ES-I3 (cell line): ENCODE data around the gene FUT1.

ENCODE experiments used
- H3K36me3 ChIP-seq: 2 replicates; pipeline ENCODE4 v1.6.1; 2013; ENCODE audit warnings: mild to moderate bottlenecking, low read length, control low read depth, moderate library complexity; ENCODE audit not compliant: insufficient read depth
- H3K4me1 ChIP-seq: 2 replicates; pipeline ENCODE4 v1.6.1; 2013; ENCODE audit warnings: mild to moderate bottlenecking, control low read depth, low read length; ENCODE audit not compliant: insufficient read depth
- H3K9ac ChIP-seq: 2 replicates; pipeline ENCODE4 v1.6.1; 2013; ENCODE audit warnings: low read depth, mild to moderate bottlenecking, low read length, moderate library complexity
- H3K9me3 ChIP-seq: 2 replicates; pipeline ENCODE4 v1.6.1; 2013; ENCODE audit warnings: mild to moderate bottlenecking, low read length, moderate library complexity; ENCODE audit not compliant: control insufficient read depth, insufficient read depth

Gene FUT1

GRCh38 chr19:48740164-48740972, 12.1 kb downstream of the FUT1 start, which contains the start of gene RASIP1:
RASIP1 (minus strand) TSS chr19:48740610; CDS start chr19:48740282, 328 bp downstream.
- Histone ChIP-seq H3K4me1 (peaks cover 9% of the 10 kb centered on the region; the same call in 1 of the 2 replicates), H3K9ac (peak within 1 kb of the TSS; percentile 68)

DNA sequence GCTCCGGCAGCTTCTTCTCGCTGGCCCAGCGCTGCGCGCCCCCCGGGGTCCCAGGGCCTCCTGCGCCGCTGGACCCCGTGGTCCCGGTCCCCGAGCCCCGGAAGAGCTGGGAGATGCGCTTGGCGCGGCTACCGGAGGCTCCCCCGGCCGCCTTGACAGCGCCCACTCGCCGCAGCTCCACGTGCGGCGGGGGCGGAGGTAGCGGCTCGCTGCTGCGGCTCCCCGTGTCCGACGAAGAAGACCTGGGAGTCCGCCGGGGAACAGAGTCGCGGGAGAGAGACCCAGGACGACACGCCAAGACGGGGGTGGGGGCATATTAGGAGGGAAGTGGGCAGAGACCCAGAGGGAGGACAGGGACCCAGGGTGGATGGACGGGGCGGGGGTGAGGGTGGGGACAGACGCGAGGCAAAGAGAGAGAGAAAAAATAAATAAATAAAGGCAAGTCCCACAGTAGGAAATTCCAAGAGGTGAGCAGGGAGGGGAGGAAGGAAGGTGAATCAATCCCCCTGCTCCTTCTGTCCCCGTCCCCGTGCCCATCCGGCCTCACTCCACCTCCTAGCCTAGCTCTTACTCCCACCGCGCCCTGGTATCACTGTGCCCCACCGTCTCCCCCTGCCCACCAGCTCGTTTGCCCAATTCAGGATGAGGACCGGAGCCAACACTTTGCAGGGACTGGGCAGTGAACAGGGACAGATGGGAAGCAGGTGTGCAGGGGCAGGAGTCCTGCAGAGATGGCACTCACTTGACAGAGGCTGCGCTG, 12.9 kb downstream of the FUT1 start:
- Histone ChIP-seq H3K9me3 (no peaks in the 10 kb centered on the region), H3K4me1 (peaks cover 9% of the 10 kb centered on the region; the same call in 1 of the 2 replicates), H3K36me3 (no peaks in the 10 kb centered on the region), H3K9ac (peak overlapping the region; percentile 68)

More at GRCh38 chr19:48740164-48740972, 12.1 kb downstream of the FUT1 start, which contains the start of gene RASIP1:
- Histone ChIP-seq H3K36me3 (no peaks in the 10 kb centered on the region), H3K9me3 (no peaks in the 10 kb centered on the region)

GRCh38 chr19:48738557-48739403, 13.7 kb downstream of the FUT1 start:
- H3K9me3 ChIP-seq = no peaks in the 10 kb centered on the region
- peaks cover 9% of the 10 kb centered on the region; the same call in 1 of the 2 replicates for H3K4me1 ChIP-seq
- H3K36me3 ChIP-seq = no peaks in the 10 kb centered on the region
- peak overlapping the region; percentile 68 for H3K9ac ChIP-seq

DNA sequence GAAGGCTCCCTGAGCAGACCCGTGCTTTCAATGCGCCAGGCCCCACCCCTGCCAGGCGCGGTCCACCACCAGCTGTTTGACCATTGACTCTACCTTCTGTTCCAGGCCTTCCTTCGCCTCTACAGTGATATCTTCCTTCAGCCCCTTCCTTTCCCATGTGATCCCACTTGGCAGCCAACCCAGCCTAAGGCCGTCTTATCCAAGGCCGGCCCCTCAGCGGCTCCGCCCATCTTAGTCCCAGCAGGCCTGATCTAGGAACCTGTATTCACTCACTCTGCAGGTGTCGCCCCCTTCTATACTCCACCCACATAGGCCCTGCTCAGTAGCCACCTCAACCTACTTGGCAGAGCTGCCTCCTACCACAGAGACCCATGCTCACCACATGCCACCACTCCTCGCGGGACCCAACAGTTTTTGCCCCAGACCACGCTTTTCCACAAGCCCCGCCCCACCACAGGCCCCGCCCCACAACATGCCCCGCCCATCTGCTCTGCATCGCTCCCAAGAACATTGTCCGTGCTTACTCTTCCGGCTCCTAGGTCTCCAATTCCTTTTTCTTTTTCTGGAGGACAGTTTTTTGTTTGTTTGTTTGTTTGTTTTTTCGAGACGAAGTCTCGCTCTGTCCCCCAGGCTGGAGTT, 15.0 kb downstream of the FUT1 start:
- Histone ChIP-seq H3K4me1 (peaks cover 9% of the 10 kb centered on the region; the same call in 1 of the 2 replicates), H3K36me3 (no peaks in the 10 kb centered on the region), H3K9ac (peak overlapping the region; percentile 32; the same call in 1 of the 2 replicates), H3K9me3 (no peaks in the 10 kb centered on the region)

- H3K9ac ChIP-seq = peak overlapping the region; percentile 63
- H3K9me3 ChIP-seq = no peaks in the 10 kb centered on the region
Observed at GRCh38 chr19:48735031-48735615, 17.3 kb downstream of the FUT1 start.

GRCh38 chr19:48734625-48735024, 17.8 kb downstream of the FUT1 start:
- Histone ChIP-seq H3K9ac (peak overlapping the region; percentile 63; the same call in 1 of the 2 replicates), H3K4me1 (no peaks in the 10 kb centered on the region; the same call in 1 of the 2 replicates), H3K36me3 (no peaks in the 10 kb centered on the region), H3K9me3 (no peaks in the 10 kb centered on the region)

More at GRCh38 chr19:48735031-48735615, 17.3 kb downstream of the FUT1 start:
- Histone ChIP-seq H3K36me3 (no peaks in the 10 kb centered on the region), H3K4me1 (peaks cover 3% of the 10 kb centered on the region; the same call in 1 of the 2 replicates)

DNA sequence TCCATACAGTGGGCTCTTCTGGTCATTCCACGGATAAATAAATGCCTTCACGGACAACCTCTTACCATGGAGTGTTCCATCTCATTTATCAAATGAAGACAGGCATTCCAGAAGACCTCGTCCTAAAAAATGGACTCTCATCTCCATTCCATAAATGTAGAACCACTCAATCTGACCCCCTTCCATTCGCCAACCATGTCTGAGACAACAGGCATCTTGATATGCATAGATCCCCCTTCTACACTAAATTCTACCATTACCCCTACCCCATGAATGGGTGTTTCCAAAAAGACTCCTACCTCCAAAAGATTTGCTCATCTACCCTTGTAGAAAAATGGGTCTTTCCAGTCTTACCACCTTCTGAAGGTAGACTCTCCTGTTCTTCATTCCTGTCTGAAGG, 21.0 kb downstream of the FUT1 start:
- Histone ChIP-seq H3K36me3 (no peaks in the 10 kb centered on the region), H3K9me3 (no peaks in the 10 kb centered on the region), H3K4me1 (no peaks in the 10 kb centered on the region; the same call in 1 of the 2 replicates), H3K9ac (no peak overlapping the region)

DNA sequence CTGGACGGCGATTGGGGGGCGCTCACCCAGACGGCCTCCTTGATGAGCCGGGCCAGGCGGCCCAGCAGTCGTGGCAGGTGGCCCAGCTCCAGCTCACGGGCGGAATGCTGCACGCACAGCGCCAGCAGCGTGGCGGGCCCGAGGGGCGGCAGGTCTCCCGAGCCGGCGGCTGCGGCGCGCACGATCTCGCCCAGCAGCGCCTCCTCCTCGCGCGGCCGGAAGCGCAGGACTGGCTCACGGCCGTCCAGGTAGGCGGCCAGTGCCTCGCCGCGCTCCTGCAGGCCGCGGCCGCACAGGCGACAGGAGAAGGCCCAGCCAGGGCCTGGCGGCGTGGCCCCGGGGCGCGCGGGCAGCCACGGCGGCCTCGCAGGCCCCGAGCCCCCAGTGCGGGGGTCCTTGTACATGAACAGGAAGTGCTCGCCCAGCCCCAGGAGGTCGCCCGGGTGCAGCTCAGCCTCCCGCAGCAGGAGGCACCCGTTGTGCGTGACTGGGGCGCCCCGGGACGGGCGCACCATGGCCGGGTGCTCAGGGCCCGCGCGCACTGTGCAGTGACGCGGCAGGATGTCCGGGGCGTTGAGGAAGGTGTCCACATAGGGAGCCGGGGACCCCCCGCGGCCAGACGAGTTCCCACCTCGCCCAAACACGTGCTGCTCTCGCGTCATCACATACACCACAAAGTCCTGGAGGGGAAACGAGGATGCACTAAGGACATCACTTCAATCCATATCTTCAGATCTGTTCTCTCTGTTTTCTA, 23.4 kb downstream of the FUT1 start:
- Histone ChIP-seq H3K36me3 (no peaks in the 10 kb centered on the region), H3K4me1 (peaks cover 6% of the 10 kb centered on the region; the same call in 1 of the 2 replicates), H3K9ac (no peak overlapping the region; the same call in 1 of the 2 replicates), H3K9me3 (no peaks in the 10 kb centered on the region)

- H3K4me1 ChIP-seq = peaks cover 6% of the 10 kb centered on the region; the same call in 1 of the 2 replicates
- H3K9ac ChIP-seq = no peak overlapping the region
- no peaks in the 10 kb centered on the region for H3K9me3 ChIP-seq
- H3K36me3 ChIP-seq = no peaks in the 10 kb centered on the region
Observed at GRCh38 chr19:48726556-48726955, 25.9 kb downstream of the FUT1 start.

DNA sequence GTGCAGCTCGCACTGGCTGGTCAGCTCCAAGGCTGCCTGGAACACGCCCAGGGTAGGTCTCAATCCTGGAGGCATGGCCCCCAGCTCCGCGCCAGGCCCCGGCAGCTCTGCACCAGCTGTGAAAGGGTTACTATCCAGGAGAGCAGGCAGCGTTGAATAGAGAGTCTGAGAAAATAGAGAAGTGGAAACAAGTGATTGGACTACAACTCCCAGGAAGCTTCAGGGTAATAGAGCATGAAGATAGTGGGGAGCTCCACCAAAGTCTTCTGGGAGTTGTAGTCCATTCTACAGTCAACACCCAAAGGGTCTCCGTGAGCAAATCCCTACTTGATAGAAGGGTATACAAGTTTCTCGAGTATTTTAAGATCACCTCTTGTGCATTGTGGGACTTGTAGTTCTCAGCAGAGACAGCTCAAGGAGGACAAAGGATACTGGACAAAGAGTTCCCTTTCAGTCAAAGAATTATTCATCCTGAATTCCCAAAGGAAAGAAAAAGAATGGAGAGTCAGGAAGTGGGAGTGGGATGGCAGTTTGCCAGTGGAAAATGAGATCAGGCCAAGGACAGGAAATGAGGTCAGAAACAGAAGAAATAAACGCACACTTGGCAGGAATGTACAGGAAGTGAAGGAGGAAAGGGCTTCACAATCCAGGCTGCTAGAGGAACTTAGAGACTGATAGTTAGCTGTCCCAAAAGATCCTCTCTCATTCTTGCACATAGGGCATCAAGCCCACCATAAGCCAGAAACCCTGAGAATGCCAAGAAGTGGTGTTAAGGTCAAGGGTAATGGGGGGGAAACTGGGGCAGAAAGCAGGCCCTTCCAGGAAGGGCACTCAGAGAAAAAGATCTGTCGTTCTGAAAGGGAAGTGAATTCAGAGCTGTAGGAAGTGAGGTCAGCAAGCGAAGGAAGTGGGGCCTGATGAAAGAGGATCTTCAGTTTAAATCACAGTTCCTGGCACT, 27.4 kb downstream of the FUT1 start:
- Histone ChIP-seq H3K9ac (no peak overlapping the region), H3K9me3 (no peaks in the 10 kb centered on the region), H3K4me1 (peaks cover 6% of the 10 kb centered on the region; the same call in 1 of the 2 replicates), H3K36me3 (no peaks in the 10 kb centered on the region)

DNA sequence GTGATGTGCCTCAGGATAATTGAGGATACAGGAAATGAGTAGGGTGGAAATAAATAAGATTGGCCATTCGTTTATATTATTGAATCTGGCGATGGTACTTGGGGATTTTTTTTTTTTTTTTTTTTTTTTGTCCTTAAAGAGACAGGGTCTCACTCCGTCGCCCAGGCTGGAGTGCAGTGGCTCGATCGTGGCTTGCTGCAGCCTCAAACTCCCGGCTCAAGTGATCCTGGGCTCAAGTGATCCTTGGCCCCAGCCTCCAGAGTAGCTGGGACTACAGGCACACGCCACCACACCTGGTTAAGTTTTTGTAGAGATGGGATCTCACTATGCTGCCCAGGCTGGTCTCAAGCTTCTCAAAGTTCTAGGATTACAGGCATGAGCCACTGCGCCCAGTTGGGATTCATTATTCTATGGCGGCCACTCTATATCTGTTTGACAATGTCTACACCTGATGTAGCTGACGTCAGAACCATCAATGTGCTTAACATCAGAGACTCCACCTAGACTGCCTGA, 30.2 kb downstream of the FUT1 start:
- H3K9ac ChIP-seq = no peak overlapping the region
- H3K4me1 ChIP-seq = peaks cover 9% of the 10 kb centered on the region; the same call in 1 of the 2 replicates
- H3K36me3 ChIP-seq = no peaks in the 10 kb centered on the region
- no peaks in the 10 kb centered on the region for H3K9me3 ChIP-seq
